NOMO-1 (cell line): Measurements from ENCODE around the gene PLXDC2.
"Not testable (repeated sequence)": the region's sequence is repeated elsewhere in the genome, so short reads cannot be mapped to it uniquely, and the experiment has no call there.

Source experiments
- DNase-seq, 2 experiments: peaks; one replicate each; lab custom pipeline; 2025; ENCODE audit not compliant: unreplicated experiment in 2 of 2; lab: John Stamatoyannopoulos, UW

The PLXDC2 gene

GRCh38 chr10:19816411-19817230 is at the start of gene PLXDC2:
Gene PLXDC2 (plus strand): TSS chr10:19816432.
- DNase-seq: peak; percentile 75 to 83

- no peak for DNase-seq
These were observed 48.4 kb upstream of the PLXDC2 start for GRCh38 chr10:19767876-19768275.

- DNase-seq: not testable (repeated sequence)
These were observed 46.4 kb upstream of the PLXDC2 start for GRCh38 chr10:19769826-19770225.

- DNase-seq: no peak
These were observed 43.3 kb upstream of the PLXDC2 start for GRCh38 chr10:19772972-19773371.

GRCh38 chr10:19775296-19775695 is 40.9 kb upstream of the PLXDC2 start:
- DNase-seq: peak; percentile 40 to 83

GRCh38 chr10:19777806-19778205 is 38.4 kb upstream of the PLXDC2 start:
- no peak for DNase-seq

GRCh38 chr10:19778996-19779395 is 37.2 kb upstream of the PLXDC2 start:
- no peak for DNase-seq

GRCh38 chr10:19782430-19783089 is 33.7 kb upstream of the PLXDC2 start:
- no peak for DNase-seq

GRCh38 chr10:19783721-19784120 is 32.5 kb upstream of the PLXDC2 start:
- no peak for DNase-seq

- DNase-seq: no peak
These were observed 30.9 kb upstream of the PLXDC2 start for GRCh38 chr10:19785366-19785765.

- peak; percentile 10 to 15 for DNase-seq
These were observed 28.1 kb upstream of the PLXDC2 start for GRCh38 chr10:19788075-19788686.

GRCh38 chr10:19788902-19789301 is 27.3 kb upstream of the PLXDC2 start:
- no peak for DNase-seq

- no peak for DNase-seq
These were observed 26.6 kb upstream of the PLXDC2 start for GRCh38 chr10:19789607-19790006.

GRCh38 chr10:19791032-19791431 is 25.2 kb upstream of the PLXDC2 start:
- DNase-seq: no peak

- no peak for DNase-seq
These were observed 20.5 kb upstream of the PLXDC2 start for GRCh38 chr10:19795684-19796083.

- DNase-seq: no peak
These were observed 16.1 kb upstream of the PLXDC2 start for GRCh38 chr10:19800161-19800560.

- no peak for DNase-seq
These were observed 14.9 kb upstream of the PLXDC2 start for GRCh38 chr10:19801369-19801768.

GRCh38 chr10:19803676-19804075 is 12.6 kb upstream of the PLXDC2 start:
- DNase-seq: no peak

- DNase-seq: no peak
These were observed 6.8 kb upstream of the PLXDC2 start for GRCh38 chr10:19809481-19809880.

- no peak for DNase-seq
These were observed 4.7 kb upstream of the PLXDC2 start for GRCh38 chr10:19811540-19811939.

- no peak for DNase-seq
These were observed 3.3 kb upstream of the PLXDC2 start for GRCh38 chr10:19812976-19813375.
